SK-N-DZ (cell line): ENCODE data around the gene GRIK3.

ENCODE experiments used
- DNase-seq: peaks from one replicate; pipeline ENCODE4 v3.0.0-alpha.2; 2015; ENCODE audit warnings: low spot score

GRIK3 gene

DNA sequence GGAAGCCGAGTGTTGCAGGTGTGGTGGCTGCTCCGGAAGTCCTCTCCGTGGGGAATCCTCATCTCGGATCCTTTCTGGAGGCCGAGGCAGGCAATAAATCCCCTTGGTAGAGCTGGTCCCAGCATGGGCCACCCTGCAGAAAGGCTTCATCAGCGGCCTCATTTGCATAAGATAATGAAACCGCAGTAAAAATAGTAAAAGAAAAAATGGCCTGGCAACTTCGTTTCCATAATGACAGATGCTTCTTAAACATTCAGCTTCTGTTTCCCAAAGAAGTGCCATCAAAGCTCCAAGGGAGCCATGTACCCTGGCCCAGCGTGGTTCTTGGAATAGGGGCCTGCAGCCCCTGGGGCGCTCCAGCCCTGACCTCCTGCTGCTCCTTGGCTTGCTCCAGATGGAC, 244.1 kb downstream of the GRIK3 start:
- DNase-seq, result no peak

- DNase-seq, result no peak
These were observed 244.8 kb downstream of the GRIK3 start for GRCh38 chr1:36789535-36789934.

DNA sequence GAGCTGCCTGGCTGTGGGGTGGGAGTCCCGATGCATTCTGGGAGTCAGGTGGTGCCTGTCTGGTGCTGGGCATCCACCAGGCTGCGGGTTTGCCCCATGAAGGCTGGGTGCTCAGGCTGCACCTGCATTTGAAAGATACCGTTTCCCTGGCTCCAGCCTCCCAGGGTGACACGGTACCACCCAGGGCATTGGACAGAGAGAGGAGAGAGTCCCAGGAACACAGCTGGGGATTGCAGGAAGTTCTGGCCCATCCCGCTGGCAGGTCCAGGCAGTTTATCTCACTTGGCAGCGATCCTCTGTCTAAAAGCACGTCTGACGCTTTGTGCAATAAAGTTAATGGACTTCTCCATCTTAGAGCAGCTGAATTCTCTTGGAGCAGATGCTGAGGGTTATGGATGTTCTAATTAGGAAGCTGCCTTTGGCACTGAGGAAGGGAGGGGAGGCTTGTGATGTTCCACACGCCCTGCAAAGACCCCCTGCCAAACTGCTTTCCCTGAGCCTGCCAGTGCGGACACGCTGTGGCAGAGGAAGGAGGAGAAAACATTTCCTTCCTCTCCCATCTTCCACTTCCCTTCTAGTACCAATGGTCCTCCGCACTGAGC, 246.9 kb downstream of the GRIK3 start:
- DNase-seq, result no peak

GRCh38 chr1:36786425-36786824, 247.9 kb downstream of the GRIK3 start:
- no peak for DNase-seq

DNA sequence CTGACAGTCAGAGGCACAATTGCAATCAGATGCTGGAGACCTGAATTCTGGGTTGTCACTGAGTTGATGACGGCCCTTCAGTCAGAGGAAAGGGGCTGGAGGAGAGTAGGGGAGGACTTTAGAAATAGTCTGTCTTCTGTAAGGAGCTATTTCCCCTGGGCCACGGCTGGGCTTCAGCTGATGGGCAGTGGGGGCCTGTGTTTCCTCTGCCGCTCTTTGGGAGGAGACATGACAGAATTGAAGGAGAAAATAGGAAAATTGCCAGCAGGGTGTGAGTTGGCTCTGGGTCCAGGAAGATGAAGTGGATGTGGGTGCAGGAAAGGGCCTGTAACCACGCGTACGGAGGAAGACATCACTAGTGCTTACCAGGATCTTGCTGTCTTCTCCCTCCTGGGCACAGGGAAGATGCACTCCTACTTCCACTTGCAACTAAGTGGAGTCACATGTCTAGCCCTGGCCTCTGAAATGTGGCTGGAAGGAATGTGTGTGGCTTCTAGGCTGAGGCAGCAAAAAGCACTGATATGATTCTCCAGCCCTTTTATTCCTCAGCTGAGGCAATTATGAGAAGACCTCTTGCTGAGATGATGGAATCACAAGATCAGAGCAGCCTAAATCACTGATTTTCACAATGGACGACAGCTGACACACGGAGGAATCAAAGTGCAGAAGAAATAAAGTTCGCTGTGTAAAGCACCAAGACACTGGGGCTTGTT, 250.0 kb downstream of the GRIK3 start:
- peak; percentile 56 for DNase-seq

- no peak for DNase-seq
These were observed 250.8 kb downstream of the GRIK3 start for GRCh38 chr1:36783475-36783874.

DNA sequence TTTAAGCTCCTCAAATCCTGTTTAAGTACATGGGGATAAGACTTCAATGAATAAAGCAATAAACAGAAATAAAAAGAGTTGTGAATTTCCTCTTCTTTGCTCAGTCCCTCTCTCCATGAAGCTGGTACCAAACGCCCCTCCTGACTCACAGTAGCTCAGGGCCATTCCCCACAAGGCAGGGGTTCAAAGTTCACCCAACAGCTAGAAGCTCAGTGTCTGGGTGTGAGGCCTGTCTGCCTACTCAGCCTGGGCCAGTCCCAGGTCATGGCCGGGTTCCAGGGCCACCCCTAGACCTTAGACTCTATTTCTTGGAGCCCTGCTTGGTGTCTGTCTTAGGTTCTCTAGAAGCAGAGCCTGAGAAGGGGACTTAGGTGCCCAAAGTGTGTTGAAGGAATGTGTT, 251.5 kb downstream of the GRIK3 start:
- no peak for DNase-seq

DNA sequence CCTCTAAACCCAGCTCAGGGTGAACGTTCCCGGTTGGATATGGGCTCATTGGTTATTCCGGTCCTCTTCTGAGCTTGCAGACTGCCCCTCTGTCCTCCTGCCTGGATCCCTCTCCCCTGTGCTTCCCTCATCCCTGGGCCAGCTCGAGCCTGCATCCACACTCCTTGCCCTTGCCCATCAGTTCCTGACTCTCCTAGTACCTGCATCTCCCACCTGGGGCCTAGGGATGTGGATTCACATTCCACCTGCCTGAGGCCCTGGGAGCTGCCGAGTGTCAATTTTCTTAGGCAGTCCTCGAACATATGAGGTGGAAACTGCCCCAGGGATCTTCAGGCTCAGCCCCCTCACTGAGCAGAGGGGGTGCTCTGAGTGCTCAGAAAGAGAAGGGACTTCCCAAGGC, 252.2 kb downstream of the GRIK3 start:
- DNase-seq, result no peak

- no peak for DNase-seq
These were observed 253.2 kb downstream of the GRIK3 start for GRCh38 chr1:36781098-36781497.

DNA sequence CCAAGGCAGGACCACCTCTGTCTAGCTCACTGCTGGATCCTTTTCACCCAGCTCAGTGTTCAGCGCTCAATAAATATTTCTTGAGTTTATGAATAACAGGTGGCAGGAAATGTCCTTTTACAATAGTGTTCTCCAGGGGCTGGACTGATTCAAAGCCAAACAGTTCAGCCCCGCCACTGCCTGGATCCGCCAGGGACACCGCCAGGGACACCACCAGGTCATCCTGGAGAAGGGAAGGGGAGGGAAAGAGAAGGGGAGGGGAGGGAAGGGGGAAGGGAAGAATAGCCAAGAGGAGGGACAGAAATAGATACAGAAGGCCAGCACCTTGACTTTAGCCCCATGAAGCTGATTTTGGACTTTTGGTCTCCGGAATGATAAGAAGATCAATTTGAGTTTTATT, 255.6 kb downstream of the GRIK3 start:
- DNase-seq, result no peak

DNA sequence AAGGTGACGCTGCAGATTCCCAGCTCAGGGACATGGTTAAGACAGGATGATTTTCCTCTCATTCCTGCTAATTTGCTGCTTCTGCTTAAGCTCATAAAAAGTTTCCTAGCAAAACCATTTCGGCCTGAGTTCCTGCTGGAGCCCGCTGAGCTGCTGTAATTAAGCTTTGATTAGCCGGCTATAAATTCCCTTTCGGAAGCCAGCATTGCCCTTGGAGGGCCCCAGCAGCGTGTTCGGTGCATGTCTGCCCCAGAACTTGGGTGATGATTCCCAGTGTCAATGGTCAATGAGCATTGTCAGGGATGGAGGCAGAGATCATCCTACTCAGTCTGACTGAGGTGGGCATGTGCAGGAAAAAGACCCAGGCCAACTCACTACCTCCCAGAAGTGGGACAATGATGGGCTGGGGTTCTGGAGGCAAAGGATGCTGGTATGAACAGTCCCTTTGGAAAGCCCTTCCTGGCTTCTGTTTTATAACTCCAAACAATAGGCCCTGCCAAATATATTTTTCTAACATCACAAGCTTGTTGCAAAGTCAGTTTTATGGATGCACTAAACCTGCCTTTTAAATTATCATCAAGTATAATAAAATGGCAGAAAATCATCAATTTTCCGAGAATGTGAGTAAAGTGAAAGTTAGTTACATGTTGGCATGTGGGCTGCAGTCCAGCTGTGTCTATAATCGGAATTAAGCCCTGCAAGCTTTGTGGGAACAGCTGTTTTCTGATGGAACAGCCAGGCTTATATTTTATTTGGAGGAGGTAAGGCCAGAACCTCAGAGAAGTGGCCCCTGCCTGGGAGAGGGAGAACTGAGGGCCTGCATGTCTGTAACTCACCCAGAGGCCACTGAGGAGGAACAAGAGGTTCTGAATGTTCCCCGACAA, 257.1 kb downstream of the GRIK3 start:
- no peak for DNase-seq

GRCh38 chr1:36776256-36776655, 258.1 kb downstream of the GRIK3 start:
- no peak for DNase-seq

- peak; percentile 95 for DNase-seq
These were observed 258.6 kb downstream of the GRIK3 start for GRCh38 chr1:36775716-36776115.

GRCh38 chr1:36773827-36774541, 260.3 kb downstream of the GRIK3 start:
- DNase-seq, result no peak

- DNase-seq, result no peak
These were observed 261.4 kb downstream of the GRIK3 start for GRCh38 chr1:36772647-36773495.

DNA sequence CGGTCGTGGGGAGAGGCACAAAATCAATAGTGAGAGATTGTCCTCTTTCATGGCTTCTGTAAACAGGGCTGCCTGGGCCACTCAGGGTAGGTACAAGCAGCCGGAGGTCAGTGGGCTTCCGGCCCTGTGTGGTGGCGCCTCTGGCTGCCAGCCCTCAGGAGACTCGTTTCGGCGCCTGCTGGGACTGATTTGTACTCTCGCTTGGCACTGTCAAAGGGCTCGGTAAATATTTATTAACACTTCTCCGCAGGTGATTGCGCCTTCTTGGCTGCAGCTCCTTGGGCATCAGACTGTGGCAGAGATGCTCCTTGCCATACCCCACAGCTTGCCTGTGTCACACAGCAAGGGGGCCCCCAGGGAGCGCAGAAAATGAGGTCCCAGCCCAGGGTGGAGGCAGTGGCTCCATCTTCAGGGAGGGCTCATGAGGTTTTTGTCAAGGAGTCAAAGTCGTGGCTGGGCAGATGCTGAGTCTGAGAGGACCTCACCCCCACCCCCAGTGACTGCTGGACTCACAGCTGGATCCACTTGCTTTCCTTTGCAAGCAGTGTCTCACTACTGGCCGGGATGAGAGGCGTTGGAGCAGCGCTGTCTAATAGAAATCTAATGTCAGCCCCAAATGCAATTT, 262.5 kb downstream of the GRIK3 start:
- DNase-seq, result no peak

- no peak for DNase-seq
These were observed 263.1 kb downstream of the GRIK3 start for GRCh38 chr1:36771240-36771639.

GRCh38 chr1:36769886-36770830, 264.2 kb downstream of the GRIK3 start:
- no peak for DNase-seq

- no peak for DNase-seq
These were observed 265.7 kb downstream of the GRIK3 start for GRCh38 chr1:36768486-36769178.
